Activated CD4-positive, alpha-beta memory T cell treated with anti-CD3 and anti-CD28 coated beads for 36 hours (primary cell): Measurements from ENCODE around the gene GJA4. TPM values are rescaled to one million over a fixed set of nuclear protein-coding genes. Genes with fewer than 3 reads are reported as not detected.

Experiments used
- CTCF ChIA-PET: fragments of 350-600 bp; sonication (Branson Sonifier 250); formaldehyde crosslinking; loops from one replicate; lab custom pipeline; 2021; ENCODE audit warnings: antibody characterized with exemption, inconsistent platforms; lab: Charles Lee
- POLR2A ChIA-PET: fragments of 350-600 bp; sonication (Branson Sonifier 250); formaldehyde crosslinking; loops from one replicate; lab custom pipeline; 2021; ENCODE audit warnings: antibody characterized with exemption; lab: Charles Lee
- DNase-seq: peaks from one replicate; pipeline ENCODE4 v3.0.0-alpha.2; 2020
- H3K27ac Mint-ChIP-seq: one replicate; pipeline ENCODE4 v1.8.0; 2021; ENCODE audit warnings: mixed read lengths
- H3K27me3 Mint-ChIP-seq: one replicate; pipeline ENCODE4 v1.8.0; 2021; ENCODE audit warnings: mixed read lengths
- H3K36me3 Mint-ChIP-seq: one replicate; pipeline ENCODE4 v1.8.0; 2021; ENCODE audit warnings: mixed read lengths
- H3K4me1 Mint-ChIP-seq: one replicate; pipeline ENCODE4 v1.8.0; 2021; ENCODE audit warnings: low read depth, mixed read lengths
- H3K4me3 Mint-ChIP-seq: one replicate; pipeline ENCODE4 v1.8.0; 2021; ENCODE audit warnings: mild to moderate bottlenecking, mixed read lengths
- H3K9me3 Mint-ChIP-seq: one replicate; pipeline ENCODE4 v1.8.0; 2021; ENCODE audit warnings: mixed read lengths
- intact Hi-C: fragments of 100-400 bp; cut with micrococcal nuclease; formaldehyde crosslinking; loops from one replicate; pipeline ENCODE4 v1.15.1; 2023
- total RNA-seq, 2 experiments: library from RNA; stranded (reverse); gene quantifications; one replicate each; pipeline ENCODE4 v1.2.3, GENCODE V29; 2021

The GJA4 gene
- total RNA-seq, 2 experiments from 2014 or later = not detected

GRCh38 chr1:34828611-34829010, 35.8 kb downstream of the GJA4 start:
- no peaks in the 10 kb centered on the region for H3K27me3 Mint-ChIP-seq
- no peak overlapping the region for H3K27ac Mint-ChIP-seq
- H3K4me3 Mint-ChIP-seq = no peak overlapping the region
- no peaks in the 10 kb centered on the region for H3K9me3 Mint-ChIP-seq
- no peak for DNase-seq
- ChIA-PET POLR2A (no interaction called here), CTCF (no interaction called here)
- no peaks in the 10 kb centered on the region for H3K36me3 Mint-ChIP-seq
- no peaks in the 10 kb centered on the region for H3K4me1 Mint-ChIP-seq
- intact Hi-C loops = no loop called here

GRCh38 chr1:34829250-34829649, 36.5 kb downstream of the GJA4 start:
- Mint-ChIP-seq H3K27ac (no peak overlapping the region), H3K4me1 (no peaks in the 10 kb centered on the region), H3K36me3 (no peaks in the 10 kb centered on the region), H3K27me3 (no peaks in the 10 kb centered on the region), H3K9me3 (no peaks in the 10 kb centered on the region), H3K4me3 (no peak overlapping the region)
- intact Hi-C loops = no loop called here
- no peak for DNase-seq
- CTCF ChIA-PET = no interaction called here
- POLR2A ChIA-PET = no interaction called here

GRCh38 chr1:34831721-34832246, 39.0 kb downstream of the GJA4 start:
- CTCF ChIA-PET = no interaction called here
- H3K36me3 Mint-ChIP-seq = no peaks in the 10 kb centered on the region
- no peak for DNase-seq
- H3K27me3 Mint-ChIP-seq = no peaks in the 10 kb centered on the region
- H3K9me3 Mint-ChIP-seq = no peaks in the 10 kb centered on the region
- H3K4me3 Mint-ChIP-seq = no peak overlapping the region
- POLR2A ChIA-PET = no interaction called here
- intact Hi-C loops = no loop called here
- H3K27ac Mint-ChIP-seq = no peak overlapping the region
- no peaks in the 10 kb centered on the region for H3K4me1 Mint-ChIP-seq

- ChIA-PET POLR2A (no interaction called here), CTCF (no interaction called here)
Observed at GRCh38 chr1:34833711-34834110, 40.9 kb downstream of the GJA4 start.

GRCh38 chr1:34839526-34840305, 46.9 kb downstream of the GJA4 start:
- no peaks in the 10 kb centered on the region for H3K9me3 Mint-ChIP-seq
- intact Hi-C loops = no loop called here
- H3K36me3 Mint-ChIP-seq = peaks cover 2% of the 10 kb centered on the region
- no peaks in the 10 kb centered on the region for H3K27me3 Mint-ChIP-seq
- no peak for DNase-seq
- H3K4me3 Mint-ChIP-seq = no peak overlapping the region
- CTCF ChIA-PET = interaction anchor here (1.0 kb wide), 1 partner anchor 13 kb away, joined by 3 read pairs; no protein-coding TSS in a partner anchor
- POLR2A ChIA-PET = no interaction called here
- H3K4me1 Mint-ChIP-seq = no peaks in the 10 kb centered on the region
- H3K27ac Mint-ChIP-seq = no peak overlapping the region

More at GRCh38 chr1:34833711-34834110, 40.9 kb downstream of the GJA4 start:
- Mint-ChIP-seq H3K27me3 (no peaks in the 10 kb centered on the region), H3K27ac (no peak overlapping the region), H3K36me3 (no peaks in the 10 kb centered on the region), H3K9me3 (no peaks in the 10 kb centered on the region), H3K4me3 (no peak overlapping the region), H3K4me1 (no peaks in the 10 kb centered on the region)
- intact Hi-C loops = no loop called here
- DNase-seq = no peak

- Mint-ChIP-seq H3K4me1 (no peaks in the 10 kb centered on the region), H3K27me3 (no peaks in the 10 kb centered on the region), H3K9me3 (no peaks in the 10 kb centered on the region), H3K36me3 (peaks cover 2% of the 10 kb centered on the region), H3K4me3 (no peak overlapping the region), H3K27ac (no peak overlapping the region)
- intact Hi-C loops = no loop called here
- no peak for DNase-seq
- ChIA-PET CTCF (interaction anchor here (0.7 kb wide), 1 partner anchor 14 kb away, joined by 3 read pairs; no protein-coding TSS in a partner anchor), POLR2A (no interaction called here)
Observed at GRCh38 chr1:34840426-34840825, 47.6 kb downstream of the GJA4 start.

GRCh38 chr1:34842073-34842472, 49.3 kb downstream of the GJA4 start:
- peaks cover 2% of the 10 kb centered on the region for H3K36me3 Mint-ChIP-seq
- no peaks in the 10 kb centered on the region for H3K27me3 Mint-ChIP-seq
- CTCF ChIA-PET = interaction anchor here (0.9 to 2.8 kb wide), 3 partner anchors 11 to 60 kb away, joined by 3 to 16 read pairs (median 6); no protein-coding TSS in a partner anchor
- intact Hi-C loops = no loop called here
- no peaks in the 10 kb centered on the region for H3K4me1 Mint-ChIP-seq
- POLR2A ChIA-PET = no interaction called here
- no peak overlapping the region for H3K27ac Mint-ChIP-seq
- no peaks in the 10 kb centered on the region for H3K9me3 Mint-ChIP-seq
- H3K4me3 Mint-ChIP-seq = no peak overlapping the region
- DNase-seq = no peak

- H3K36me3 Mint-ChIP-seq = peaks cover 2% of the 10 kb centered on the region
- H3K27ac Mint-ChIP-seq = no peak overlapping the region
- no peaks in the 10 kb centered on the region for H3K9me3 Mint-ChIP-seq
- ChIA-PET CTCF (interaction anchor here (0.6 to 2.8 kb wide), 2 partner anchors 10 to 13 kb away, joined by 3 to 16 read pairs; no protein-coding TSS in a partner anchor), POLR2A (no interaction called here)
- no peak for DNase-seq
- intact Hi-C loops = no loop called here
- no peaks in the 10 kb centered on the region for H3K4me1 Mint-ChIP-seq
- H3K4me3 Mint-ChIP-seq = no peak overlapping the region
- no peaks in the 10 kb centered on the region for H3K27me3 Mint-ChIP-seq
Observed at GRCh38 chr1:34842952-34843371, 50.2 kb downstream of the GJA4 start.

GRCh38 chr1:34843392-34844251, 50.8 kb downstream of the GJA4 start:
- POLR2A ChIA-PET = no interaction called here
- peaks cover 4% of the 10 kb centered on the region for H3K36me3 Mint-ChIP-seq
- DNase-seq = no peak
- no peaks in the 10 kb centered on the region for H3K27me3 Mint-ChIP-seq
- no peaks in the 10 kb centered on the region for H3K9me3 Mint-ChIP-seq
- intact Hi-C loops = no loop called here
- H3K4me1 Mint-ChIP-seq = no peaks in the 10 kb centered on the region
- CTCF ChIA-PET = interaction anchor here (0.6 to 2.8 kb wide), 2 partner anchors 9 to 12 kb away, joined by 3 to 16 read pairs; no protein-coding TSS in a partner anchor
- no peak overlapping the region for H3K27ac Mint-ChIP-seq
- no peak overlapping the region for H3K4me3 Mint-ChIP-seq

GRCh38 chr1:34844252-34844634, 51.4 kb downstream of the GJA4 start:
- no peaks in the 10 kb centered on the region for H3K27me3 Mint-ChIP-seq
- no peak overlapping the region for H3K4me3 Mint-ChIP-seq
- POLR2A ChIA-PET = no interaction called here
- intact Hi-C loops = no loop called here
- peaks cover 7% of the 10 kb centered on the region for H3K36me3 Mint-ChIP-seq
- no peak overlapping the region for H3K27ac Mint-ChIP-seq
- no peaks in the 10 kb centered on the region for H3K9me3 Mint-ChIP-seq
- no peaks in the 10 kb centered on the region for H3K4me1 Mint-ChIP-seq
- CTCF ChIA-PET = interaction anchor here (2.8 kb wide), 1 partner anchor 9 kb away, joined by 16 read pairs; no protein-coding TSS in a partner anchor
- DNase-seq = no peak
